Lower leg skin (tissue), 4 donors: ENCODE data around the gene CXorf49. TPM values are rescaled to one million over a fixed set of nuclear protein-coding genes. Genes with fewer than 3 reads are reported as not detected.
"Not testable (repeated sequence)": the region's sequence is repeated elsewhere in the genome, so short reads cannot be mapped to it uniquely, and the experiment has no call there.

ENCODE experiments used
- DNase-seq, 2 donors: peaks; one replicate each; pipeline ENCODE4 v3.0.0-alpha.2; 2019; ENCODE audit warnings: low spot score in 2 of 2
- H3K4me3 ChIP-seq: fragments of 200-600 bp; sonication (generic); 2 replicates; pipeline ENCODE4 v1.5.1; 2017; ENCODE audit warnings: mild to moderate bottlenecking, low read depth; ENCODE audit not compliant: poor library complexity, severe bottlenecking
- CTCF ChIP-seq, 3 donors: fragments of 450-650 bp; IDR thresholded peaks; one replicate each; pipeline ENCODE4 v1.5.1; 2016; ENCODE audit warnings: antibody characterized with exemption in 3 of 3, mild to moderate bottlenecking in 3 of 3, moderate library complexity in 2 of 3
- POLR2A ChIP-seq, 2 donors: fragments of 450-650 bp; IDR thresholded peaks; one replicate each; pipeline ENCODE4 v1.6.1; 2016 to 2017; ENCODE audit warnings: antibody characterized with exemption in 2 of 2, mild to moderate bottlenecking in 1 of 2, moderate library complexity in 1 of 2
- WGBS, 2 donors: methylation state at CpG; one replicate each; pipeline ENCODE4 v1.1.5; 2018; 5-methylcytosine and 5-hydroxymethylcytosine counted together
- intact Hi-C: fragments of 100-400 bp; cut with DNase I; formaldehyde crosslinking; loops from one replicate; pipeline ENCODE4 v1.15.0; 2023; ENCODE audit warnings: low total_unique reads
- total RNA-seq, 4 donors: library from RNA; depleted of rRNA; stranded (reverse); fragments of >200 nt; gene quantifications; one replicate each; pipeline ENCODE4 v1.1.0, GENCODE V29; 2016

CXorf49 gene
- total RNA-seq, 4 donors from 2014 or later: not detected

- H3K4me3 ChIP-seq, DNase-seq, intact Hi-C loops: not testable (repeated sequence)
- WGBS, 2 donors: no CpG with 5 or more reads among the region's 17 CpGs
These were observed 20.4 kb downstream of the CXorf49 start for GRCh38 chrX:71697466-71698298.

- WGBS, 2 donors: no CpG with 5 or more reads among the region's 24 CpGs
- H3K4me3 ChIP-seq, intact Hi-C loops, DNase-seq: not testable (repeated sequence)
These were observed 21.2 kb downstream of the CXorf49 start for GRCh38 chrX:71696641-71697465.

GRCh38 chrX:71679575-71680207, 38.4 kb downstream of the CXorf49 start:
- peak in 1 of 2 donors; percentile 75 for DNase-seq
- WGBS, 2 donors: 93 to 96% methylated on average over 4 of the region's 4 CpGs
- no peak overlapping the region for H3K4me3 ChIP-seq
- intact Hi-C loops: no loop called here
- TF ChIP-seq CTCF (IDR thresholded peaks at IDR 0.05) (no peak), POLR2A (IDR thresholded peaks at IDR 0.05) (no peak)

GRCh38 chrX:71677195-71677594, 40.9 kb downstream of the CXorf49 start:
- DNase-seq, intact Hi-C loops, H3K4me3 ChIP-seq: not testable (repeated sequence)
- WGBS, 2 donors: 80 to 87% methylated on average over 2 to 4 of the region's 6 CpGs

GRCh38 chrX:71676068-71676795, 41.9 kb downstream of the CXorf49 start:
- DNase-seq, H3K4me3 ChIP-seq, intact Hi-C loops: not testable (repeated sequence)
- 84 to 97% methylated on average over 5 to 29 of the region's 43 CpGs for WGBS, 2 donors

GRCh38 chrX:71675636-71676035, 42.4 kb downstream of the CXorf49 start:
- DNase-seq, intact Hi-C loops, H3K4me3 ChIP-seq: not testable (repeated sequence)
- 88 to 91% methylated on average over 7 of the region's 23 CpGs for WGBS, 2 donors

- H3K4me3 ChIP-seq: no peak overlapping the region
- intact Hi-C loops: no loop called here
- TF ChIP-seq POLR2A (IDR thresholded peaks at IDR 0.05) (no peak), CTCF (IDR thresholded peaks at IDR 0.05) (no peak)
- DNase-seq: peak in 1 of 2 donors; percentile 71
- WGBS, 2 donors: 92% methylated on average over 11 of the region's 11 CpGs
These were observed 46.1 kb downstream of the CXorf49 start for GRCh38 chrX:71671938-71672337.
